K562 (cell line): ENCODE measurements around the gene ASS1. TPM values are rescaled to one million over a fixed set of nuclear protein-coding genes. Genes with fewer than 3 reads are reported as not detected.

Experiments
- ATAC-seq: fragments of 200-7000 bp; cut with Tn5 transposase; 3 replicates; pipeline ENCODE4 v1.9.1; 2020; ENCODE audit warnings: moderate library complexity
- BruUV-seq: library from RNA; stranded (reverse); fragments of 400-500 nt; replicated peaks from 2 replicates; lab custom pipeline; 2021; lab: Mats Ljungman, UMichigan
- CTCF ChIA-PET: fragments of 300-600 bp; formaldehyde crosslinking; extraction: SDS; loops from one replicate; lab custom pipeline; 2021; ENCODE audit warnings: low intra/inter-chr PET ratio; lab: Yijun Ruan, JAX
- POLR2A ChIA-PET: fragments of 300-600, 350-650 bp; sonication (Branson Sonifier 250); formaldehyde crosslinking; extraction: SDS; loops from one replicate; lab custom pipeline; 2021; ENCODE audit warnings: antibody characterized with exemption, inconsistent platforms; lab: Yijun Ruan, JAX
- DNase-seq, 4 experiments: peaks; one replicate each; pipeline versions ENCODE4 v3.0.0 to v3.0.0-alpha.2; 2011 to 2018; ENCODE audit warnings: low spot score in 3 of 4, mixed read lengths in 3 of 4; ENCODE audit errors: extremely low read depth in 1 of 4
- FAIRE-seq: peaks from 2 replicates; lab custom pipeline; 2011; peaks lifted over from hg19 to GRCh38; lab: Jason Lieb, UNC
- H2AFZ ChIP-seq: 2 replicates; pipeline ENCODE4 v1.6.0; 2011; ENCODE audit warnings: low read depth, low read length, control low read depth, inconsistent platforms
- H3K27ac ChIP-seq: fragments of 200-600 bp; 3 replicates; pipeline ENCODE4 v1.8.0; 2011; ENCODE audit warnings: low read depth, mild to moderate bottlenecking, control low read depth, inconsistent platforms, low read length, moderate library complexity, mixed read lengths; ENCODE audit errors: extremely low read depth
- H3K27me3 ChIP-seq, 2 experiments: fragments of 300-600 bp in 1 of 2; 2 replicates in 1 of 2; 3 replicates in 1 of 2; pipeline versions ENCODE4 v1.6.0 to v1.8.0; 2011; ENCODE audit warnings: inconsistent platforms in 2 of 2, low read length in 2 of 2, mild to moderate bottlenecking in 1 of 2, mixed read lengths in 1 of 2, moderate library complexity in 1 of 2; ENCODE audit not compliant: control insufficient read depth in 2 of 2, insufficient read depth in 2 of 2
- H3K36me3 ChIP-seq: fragments of 300-600 bp; 3 replicates; pipeline ENCODE4 v1.8.0; 2011; ENCODE audit warnings: mild to moderate bottlenecking, low read length, inconsistent platforms; ENCODE audit not compliant: control insufficient read depth, insufficient read depth
- H3K4me1 ChIP-seq, 2 experiments: fragments of 200-600 bp in 1 of 2; replicated peaks in 1 of 2; 2 replicates in 1 of 2; 3 replicates in 1 of 2; pipeline versions ENCODE4 v1.5.1 to v1.8.0; 2011; ENCODE audit warnings: inconsistent platforms in 2 of 2, low read length in 2 of 2, mild to moderate bottlenecking in 1 of 2, mixed read lengths in 1 of 2, moderate library complexity in 1 of 2; ENCODE audit not compliant: control insufficient read depth in 2 of 2, insufficient read depth in 2 of 2
- H3K4me2 ChIP-seq: 2 replicates; pipeline ENCODE4 v1.6.1; 2011; ENCODE audit warnings: low read length, control low read depth, inconsistent platforms, mixed read lengths; ENCODE audit not compliant: insufficient read depth
- H3K4me3 ChIP-seq: fragments of 200-600 bp; sonication (generic), shearing (Covaris generic); 2 replicates; pipeline ENCODE4 v1.5.1; 2016; ENCODE audit warnings: control low read depth, inconsistent platforms
- H3K79me2 ChIP-seq: fragments of 200-600 bp; 3 replicates; pipeline ENCODE4 v1.8.0; 2011; ENCODE audit warnings: low read length, inconsistent platforms; ENCODE audit not compliant: control insufficient read depth, insufficient read depth
- H3K9ac ChIP-seq, 2 experiments: 2 replicates each; pipeline versions ENCODE4 v1.6.0 to v1.6.1; 2011; ENCODE audit warnings: low read depth in 2 of 2, low read length in 2 of 2, control low read depth in 1 of 2, inconsistent platforms in 1 of 2, mild to moderate bottlenecking in 1 of 2, mixed read lengths in 1 of 2; ENCODE audit not compliant: insufficient read depth in 1 of 2
- H3K9me1 ChIP-seq: one replicate; pipeline ENCODE4 v1.6.0; 2011; ENCODE audit warnings: inconsistent platforms, mild to moderate bottlenecking, low read length, moderate library complexity; ENCODE audit not compliant: control insufficient read depth, insufficient read depth
- H3K9me3 ChIP-seq: replicated peaks from 2 replicates; pipeline ENCODE4 v1.5.1; 2011; ENCODE audit warnings: low read depth, low read length, inconsistent platforms; ENCODE audit not compliant: control insufficient read depth, insufficient read depth
- H4K20me1 ChIP-seq: replicated peaks from 2 replicates; pipeline ENCODE4 v1.6.1; 2011; ENCODE audit warnings: low read length, inconsistent platforms, mixed read lengths; ENCODE audit not compliant: control insufficient read depth, insufficient read depth
- CBFA2T2 ChIP-seq: fragments of 450-650 bp; conservative IDR thresholded peaks from 2 replicates; pipeline ENCODE4 v1.6.1; 2017; ENCODE audit warnings: mild to moderate bottlenecking
- CBFA2T3 ChIP-seq: fragments of 450-650 bp; IDR thresholded peaks from 2 replicates; pipeline ENCODE4 v1.6.1; 2017
- CLOCK ChIP-seq: fragments of 250-450 bp; sonication (Bioruptor Pico); IDR thresholded peaks from 2 replicates; pipeline ENCODE4 v1.4.0; 2020; ENCODE audit warnings: mild to moderate bottlenecking, moderate library complexity, borderline replicate concordance
- HDAC6 ChIP-seq: IDR thresholded peaks from 2 replicates; pipeline ENCODE4 v1.6.1; 2012; ENCODE audit warnings: low read depth, mild to moderate bottlenecking, control low read depth, inconsistent platforms, low read length, moderate library complexity
- HDAC8 ChIP-seq: fragments of 450-650 bp; IDR thresholded peaks from 2 replicates; pipeline ENCODE4 v1.6.1; 2016; ENCODE audit warnings: mild to moderate bottlenecking, missing genetic modification characterization, moderate library complexity, missing compliant biosample characterization
- KLF1 ChIP-seq: fragments of 450-650 bp; IDR thresholded peaks from 2 replicates; pipeline ENCODE4 v1.6.1; 2016; ENCODE audit warnings: missing genetic modification characterization, missing compliant biosample characterization
- MNT ChIP-seq, 2 experiments: fragments of 450-650 bp; conservative IDR thresholded peaks; 2 replicates each; pipeline ENCODE4 v1.6.1; 2017; ENCODE audit warnings: mild to moderate bottlenecking in 2 of 2, moderate library complexity in 2 of 2
- SAP30 ChIP-seq: fragments of 200-600 bp; sonication (generic); IDR thresholded peaks from 2 replicates; pipeline ENCODE4 v1.6.1; 2012; ENCODE audit warnings: borderline replicate concordance, low read depth, mild to moderate bottlenecking, moderate library complexity, low read length, control low read depth, inconsistent platforms; ENCODE audit not compliant: insufficient read depth, poor library complexity, severe bottlenecking
- THRB ChIP-seq: fragments of 450-650 bp; formaldehyde crosslinking; conservative IDR thresholded peaks from 2 replicates; pipeline ENCODE4 v1.4.0; 2022; ENCODE audit warnings: mild to moderate bottlenecking, missing genetic modification characterization
- ZBED1 ChIP-seq: IDR thresholded peaks from 2 replicates; pipeline ENCODE4 v1.6.1; 2014
- ZNF324 ChIP-seq: fragments of 250-450 bp; sonication (Bioruptor Pico); IDR thresholded peaks from 2 replicates; pipeline ENCODE4 v1.4.0; 2020; ENCODE audit warnings: mild to moderate bottlenecking
- ZNF41 ChIP-seq: fragments of 250-450 bp; sonication (Bioruptor Pico); conservative IDR thresholded peaks from 2 replicates; pipeline ENCODE4 v1.4.0; 2020; ENCODE audit warnings: mild to moderate bottlenecking
- WGBS: fragments of 100-300 bp; shearing (Covaris generic); methylation state at CpG from one replicate; pipeline ENCODE4 v1.1.6; 2016; ENCODE audit warnings: low coverage, mixed read lengths; ENCODE audit not compliant: insufficient coverage; ENCODE audit errors: missing lambda C conversion rate; 5-methylcytosine and 5-hydroxymethylcytosine counted together
- in situ Hi-C: fragments of 300-500 bp; cut with MboI; formaldehyde crosslinking; loops from 4 replicates; pipeline ENCODE4 v1.15.0; 2018; ENCODE audit warnings: inconsistent platforms, mixed read lengths
- intact Hi-C: fragments of 100-400 bp; cut with micrococcal nuclease; formaldehyde crosslinking; loops from 2 replicates; pipeline ENCODE4 v1.14.2; 2022
- polyA plus RNA-seq, 8 experiments: library from polyadenylated mRNA; depleted of rRNA in 4 of 8; stranded (reverse) in 5 of 8; unstranded in 3 of 8; fragments of >200 nt; fragmentation: Nextera tagmentation in 2 of 8; fragmentation: Illumina TruSeq in 1 of 8; extraction: Ambion mirVana in 2 of 8; extraction: Trizol in 1 of 8; gene quantifications; 2 replicates each; pipeline versions ENCODE4 v1.2.1 to v1.2.3, GENCODE V29; 2011 to 2014; ENCODE audit warnings: inconsistent platforms in 1 of 8, missing spikeins in 1 of 8
- total RNA-seq, 7 experiments: library from RNA; depleted of rRNA in 6 of 7; stranded (reverse); fragments of >200 nt in 6 of 7; fragmentation: Illumina TruSeq in 2 of 7; extraction: Trizol in 2 of 7; gene quantifications; 2 replicates each; pipeline versions ENCODE4 v1.2.1 to v1.2.3, GENCODE V29; 2011 to 2021; ENCODE audit warnings: low replicate concordance in 1 of 7

Gene ASS1
- total and polyA plus RNA-seq, 9 of the 15 experiments (the other 6 are each of a cell fraction or from before 2014, with no cell fraction given) = 1.5 to 5.7 (median 3.7) TPM

DNA sequence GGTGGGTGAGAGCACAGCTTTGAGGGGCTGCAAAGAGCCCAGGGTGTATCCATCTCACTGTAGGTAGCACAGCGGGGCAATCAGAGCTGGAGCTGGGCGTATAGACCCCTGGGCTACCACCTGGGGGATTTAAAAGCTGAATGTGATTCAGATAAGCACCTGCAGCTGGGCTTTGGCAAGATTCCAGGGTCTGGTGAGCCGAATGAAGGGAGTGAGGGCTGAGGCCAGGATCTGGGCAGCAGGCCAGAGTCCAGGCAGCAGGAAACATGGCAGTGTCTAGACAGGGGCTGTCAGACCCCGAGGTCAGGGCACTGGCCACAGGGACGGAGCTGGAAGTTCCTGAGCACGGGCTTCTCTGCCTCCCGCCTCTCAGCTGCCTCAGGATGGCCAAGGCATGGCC lies 8.7 kb downstream of the ASS1 start (continued):
- TF ChIP-seq CLOCK (CRISPR knock-in tag) = no peak
- TF ChIP-seq CBFA2T3 = peak; percentile 71
- peak; percentile 61 for TF ChIP-seq CBFA2T2

DNA sequence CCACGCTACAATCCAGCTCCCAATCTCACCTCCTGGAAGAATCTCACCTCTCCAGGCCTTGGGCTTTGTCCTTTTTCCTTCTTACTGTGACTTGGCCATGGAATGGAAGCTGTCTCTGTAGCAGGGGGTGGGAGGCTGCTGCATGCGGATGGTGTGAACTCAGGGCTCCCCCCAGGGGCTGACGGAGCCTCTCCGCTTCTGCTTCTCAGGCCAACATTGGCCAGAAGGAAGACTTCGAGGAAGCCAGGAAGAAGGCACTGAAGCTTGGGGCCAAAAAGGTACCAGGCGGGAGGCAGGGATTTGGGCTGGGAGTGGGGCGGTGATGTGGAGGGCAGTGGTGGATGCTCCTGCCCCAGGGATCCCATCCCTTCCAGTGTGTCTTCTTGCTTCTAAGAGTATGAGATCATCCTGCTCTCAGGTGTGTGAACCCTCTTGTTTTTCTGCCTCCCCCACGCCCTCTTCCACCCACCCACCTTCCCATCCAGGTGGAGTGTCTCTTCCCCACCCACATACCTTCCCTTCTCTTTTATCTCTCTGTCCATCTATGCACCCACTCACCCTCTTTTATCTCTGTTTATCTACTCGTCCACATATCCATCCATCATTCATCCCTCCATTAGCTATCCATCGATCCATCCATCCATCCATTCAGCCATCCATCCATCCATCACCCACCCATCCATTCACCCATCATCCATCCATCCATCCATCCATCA lies 9.5 kb downstream of the ASS1 start:
- ATAC-seq = peak; percentile 25; the same call in 1 of the 3 replicates
- no peak for FAIRE-seq
- intact Hi-C loops = no loop called here
- Histone ChIP-seq H3K9me3 (no peaks in the 10 kb centered on the region), H3K27me3 (peaks cover 5 to 18% of the 10 kb centered on the region in 2 experiments; a peak in 3 of 5 replicates), H2AFZ (no peak overlapping the region), H3K36me3 (no peaks in the 10 kb centered on the region), H3K4me3 (no peak overlapping the region), H3K4me2 (no peak overlapping the region), H3K27ac (no peak overlapping the region), H4K20me1 (no peaks in the 10 kb centered on the region), H3K9ac (peak overlapping the region in 1 of 2 experiments; percentile 63; a peak in 1 of 4 replicates), H3K79me2 (no peaks in the 10 kb centered on the region), H3K4me1 (peaks cover 3 to 21% of the 10 kb centered on the region in 2 experiments; a peak in 3 of 5 replicates), H3K9me1 (no peaks in the 10 kb centered on the region)
- in situ Hi-C loops = loop anchor here (5.0 to 10.0 kb wide), 2 partner anchors 233 to 411 kb away; no protein-coding TSS in a partner anchor
- WGBS = 30% methylated on average over 7 of the region's 10 CpGs
- CTCF ChIA-PET = interaction anchor here (0.6 kb wide), 1 partner anchor 1588 kb away, joined by 3 read pairs; no protein-coding TSS in a partner anchor
- no TSS peak for BruUV-seq
- POLR2A ChIA-PET = interaction anchor here (0.6 to 1.7 kb wide), 4 partner anchors 8 to 228 kb away, joined by 3 to 5 read pairs (median 4); no protein-coding TSS in a partner anchor
- peak in 1 of 4 experiments; percentile 19 for DNase-seq
- TF ChIP-seq KLF1 (tag) (no peak), HDAC6 (no peak), ZBED1 (no peak), SAP30 (no peak), ZNF41 (CRISPR knock-in tag) (no peak), HDAC8 (tag) (no peak), THRB (CRISPR knock-in tag) (0 out of 2 replicates have a peak, but pooled peaks have one; percentile 13), ZNF324 (CRISPR knock-in tag) (no peak), MNT (conservative IDR thresholded peaks at IDR 0.05) (no peak)
